ENCODE measurements around the gene KATNIP.
"Not testable (repeated sequence)": the region's sequence is repeated elsewhere in the genome, so short reads cannot be mapped to it uniquely, and the experiment has no call there.

The KATNIP gene

DNA sequence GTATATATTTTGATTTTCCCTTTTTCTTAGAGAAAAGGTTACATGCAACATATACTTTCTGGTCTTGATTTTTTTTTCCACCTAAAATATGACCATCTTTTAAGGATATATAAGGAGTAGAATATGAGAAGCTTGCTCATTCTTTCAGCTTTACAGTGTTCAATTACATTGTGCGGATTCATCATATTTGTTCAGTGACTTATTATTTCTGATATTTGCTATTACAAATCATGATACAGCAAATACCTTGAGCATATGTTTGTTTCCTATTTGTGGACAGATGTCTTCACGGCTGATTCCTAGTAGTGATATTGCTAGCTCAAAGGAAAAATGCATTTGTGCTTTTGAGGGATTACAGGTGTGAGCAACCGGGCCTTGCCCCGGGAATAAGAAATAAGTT is 18.1 kb downstream of the KATNIP start:
- no peaks in the 10 kb centered on the region for H3K27me3 ChIP-seq (ENCODE audit: control insufficient read depth, insufficient read depth, low read length)
- H3K4me3 ChIP-seq (ENCODE audit: low read length): no peak overlapping the region
- H3K4me1 ChIP-seq (ENCODE audit: control insufficient read depth, insufficient read depth, low read length): peaks cover 19% of the 10 kb centered on the region
- H3K36me3 ChIP-seq (ENCODE audit: control insufficient read depth, insufficient read depth, low read length): no peaks in the 10 kb centered on the region
- no peaks in the 10 kb centered on the region for H3K9me3 ChIP-seq (ENCODE audit: control insufficient read depth, low read length)
- H3K9ac ChIP-seq (ENCODE audit: low read length): no peak overlapping the region

DNA sequence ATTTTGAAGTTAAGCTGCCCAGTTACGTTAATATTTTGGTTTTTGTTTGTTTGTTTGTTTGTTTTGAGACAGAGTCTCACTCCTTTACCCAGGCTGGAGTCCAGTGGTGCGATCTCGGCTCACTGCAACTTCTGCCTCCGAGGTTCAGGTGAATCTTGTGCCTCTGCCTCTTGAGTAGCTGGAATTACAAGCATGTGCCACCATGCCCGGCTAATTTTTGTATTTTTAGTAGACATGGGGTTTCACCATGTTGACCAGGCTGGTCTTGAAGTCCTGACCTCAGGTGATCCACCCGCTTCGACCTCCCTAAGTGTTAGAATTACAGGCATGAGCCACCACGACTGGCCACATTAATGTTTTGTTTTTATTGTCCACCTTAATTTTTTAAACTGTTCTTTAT is 21.0 kb downstream of the KATNIP start:
- not testable (repeated sequence) for H3K4me3 ChIP-seq (ENCODE audit: low read length); H3K27me3 ChIP-seq (ENCODE audit: control insufficient read depth, insufficient read depth, low read length); H3K36me3 ChIP-seq (ENCODE audit: control insufficient read depth, insufficient read depth, low read length); H3K9ac ChIP-seq (ENCODE audit: low read length); H3K9me3 ChIP-seq (ENCODE audit: control insufficient read depth, low read length)
- H3K4me1 ChIP-seq (ENCODE audit: control insufficient read depth, insufficient read depth, low read length): peaks cover 18% of the 10 kb centered on the region

DNA sequence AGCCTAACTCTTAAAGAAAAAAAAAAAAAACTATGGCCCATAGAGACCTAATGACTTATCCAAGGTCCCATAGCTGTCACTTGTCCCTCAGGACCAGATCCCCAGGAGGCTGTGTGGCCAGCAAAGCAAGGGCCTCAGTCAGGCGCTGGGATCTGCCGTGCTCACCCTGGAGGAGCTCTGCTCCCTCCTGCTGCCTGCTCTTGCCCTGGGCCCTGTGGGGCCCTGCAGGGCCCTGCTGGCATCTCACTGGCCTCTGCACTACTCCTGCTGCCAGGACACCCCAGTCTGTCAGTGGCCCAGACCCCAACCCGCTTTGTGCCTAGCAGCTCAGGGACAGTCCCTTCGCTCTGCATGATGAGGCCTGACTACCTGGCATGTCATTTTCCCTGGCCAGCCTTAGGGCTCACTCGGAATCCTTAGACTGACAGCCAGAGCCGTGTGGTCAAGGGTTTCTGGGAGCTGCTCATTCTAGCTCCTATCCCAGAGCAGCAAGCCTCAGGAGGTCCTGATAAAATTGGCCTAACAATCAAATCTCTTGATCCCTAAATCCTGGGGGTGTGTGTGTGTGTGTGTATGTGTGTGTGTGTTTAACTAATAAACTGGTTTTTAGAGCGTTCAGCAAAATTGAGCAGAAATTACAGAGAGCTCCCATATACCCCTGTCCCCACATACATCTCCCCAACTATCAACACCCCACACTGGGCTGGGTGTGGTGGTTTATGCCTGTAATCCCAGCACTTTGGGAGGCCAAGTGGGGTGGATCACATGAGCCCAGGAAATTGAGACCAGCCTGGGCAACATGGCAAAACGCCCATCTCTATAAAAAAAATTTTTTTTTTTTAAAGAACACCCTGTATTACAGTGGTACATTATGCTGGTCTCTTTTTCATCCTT is 21.7 kb downstream of the KATNIP start:
- Histone ChIP-seq H3K4me1 (ENCODE audit: control insufficient read depth, insufficient read depth, low read length) (peaks cover 11% of the 10 kb centered on the region), H3K4me3 (ENCODE audit: low read length) (no peak overlapping the region), H3K36me3 (ENCODE audit: control insufficient read depth, insufficient read depth, low read length) (no peaks in the 10 kb centered on the region), H3K9me3 (ENCODE audit: control insufficient read depth, low read length) (no peaks in the 10 kb centered on the region), H3K9ac (ENCODE audit: low read length) (no peak overlapping the region), H3K27me3 (ENCODE audit: control insufficient read depth, insufficient read depth, low read length) (no peaks in the 10 kb centered on the region)

DNA sequence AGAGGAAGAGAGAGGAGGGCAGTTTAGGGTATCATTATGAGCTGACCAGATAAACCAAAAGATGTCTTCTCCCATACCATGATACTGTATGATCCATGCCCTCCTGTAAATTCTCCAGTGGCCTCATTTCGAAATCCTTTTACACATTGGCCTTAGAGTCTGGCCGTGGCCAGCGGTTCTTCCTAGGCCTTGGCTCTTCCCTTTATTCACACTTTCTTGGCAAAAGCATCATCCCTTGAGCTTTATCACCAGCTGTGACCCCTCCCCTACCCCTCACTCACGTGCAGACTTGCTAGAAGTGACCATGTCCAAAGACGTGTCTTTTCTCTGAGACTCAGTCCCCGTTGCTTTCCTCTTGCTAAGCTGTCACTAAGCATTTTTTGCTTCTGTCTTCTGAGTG is 22.8 kb downstream of the KATNIP start:
- Histone ChIP-seq H3K36me3 (ENCODE audit: control insufficient read depth, insufficient read depth, low read length) (no peaks in the 10 kb centered on the region), H3K9me3 (ENCODE audit: control insufficient read depth, low read length) (no peaks in the 10 kb centered on the region), H3K9ac (ENCODE audit: low read length) (no peak overlapping the region), H3K4me1 (ENCODE audit: control insufficient read depth, insufficient read depth, low read length) (peaks cover 8% of the 10 kb centered on the region), H3K27me3 (ENCODE audit: control insufficient read depth, insufficient read depth, low read length) (no peaks in the 10 kb centered on the region), H3K4me3 (ENCODE audit: low read length) (no peak overlapping the region)

DNA sequence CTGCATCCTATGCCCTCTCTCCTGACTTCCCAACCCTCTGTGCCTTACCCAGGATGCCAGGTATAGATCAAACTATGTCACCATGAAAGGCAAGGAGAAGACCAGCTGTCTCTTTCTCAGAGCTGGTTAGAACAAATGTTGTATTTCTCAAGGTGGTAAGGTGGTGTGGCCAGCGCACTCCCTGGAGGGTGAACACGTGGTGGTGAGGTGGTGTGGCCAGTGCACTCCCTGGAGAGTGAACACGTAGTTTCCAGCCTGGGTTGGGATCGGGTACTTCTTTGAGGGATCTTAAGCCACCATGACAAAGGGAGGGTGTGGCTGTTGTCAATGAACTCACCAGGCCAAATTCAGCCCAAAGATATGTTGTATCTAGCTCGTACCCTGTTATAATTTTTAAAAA is 26.8 kb downstream of the KATNIP start:
- H3K9ac ChIP-seq (ENCODE audit: low read length): no peak overlapping the region
- no peaks in the 10 kb centered on the region for H3K27me3 ChIP-seq (ENCODE audit: control insufficient read depth, insufficient read depth, low read length)
- H3K9me3 ChIP-seq (ENCODE audit: control insufficient read depth, low read length): no peaks in the 10 kb centered on the region
- H3K36me3 ChIP-seq (ENCODE audit: control insufficient read depth, insufficient read depth, low read length): no peaks in the 10 kb centered on the region
- H3K4me3 ChIP-seq (ENCODE audit: low read length): no peak overlapping the region
- H3K4me1 ChIP-seq (ENCODE audit: control insufficient read depth, insufficient read depth, low read length): peaks cover 21% of the 10 kb centered on the region

DNA sequence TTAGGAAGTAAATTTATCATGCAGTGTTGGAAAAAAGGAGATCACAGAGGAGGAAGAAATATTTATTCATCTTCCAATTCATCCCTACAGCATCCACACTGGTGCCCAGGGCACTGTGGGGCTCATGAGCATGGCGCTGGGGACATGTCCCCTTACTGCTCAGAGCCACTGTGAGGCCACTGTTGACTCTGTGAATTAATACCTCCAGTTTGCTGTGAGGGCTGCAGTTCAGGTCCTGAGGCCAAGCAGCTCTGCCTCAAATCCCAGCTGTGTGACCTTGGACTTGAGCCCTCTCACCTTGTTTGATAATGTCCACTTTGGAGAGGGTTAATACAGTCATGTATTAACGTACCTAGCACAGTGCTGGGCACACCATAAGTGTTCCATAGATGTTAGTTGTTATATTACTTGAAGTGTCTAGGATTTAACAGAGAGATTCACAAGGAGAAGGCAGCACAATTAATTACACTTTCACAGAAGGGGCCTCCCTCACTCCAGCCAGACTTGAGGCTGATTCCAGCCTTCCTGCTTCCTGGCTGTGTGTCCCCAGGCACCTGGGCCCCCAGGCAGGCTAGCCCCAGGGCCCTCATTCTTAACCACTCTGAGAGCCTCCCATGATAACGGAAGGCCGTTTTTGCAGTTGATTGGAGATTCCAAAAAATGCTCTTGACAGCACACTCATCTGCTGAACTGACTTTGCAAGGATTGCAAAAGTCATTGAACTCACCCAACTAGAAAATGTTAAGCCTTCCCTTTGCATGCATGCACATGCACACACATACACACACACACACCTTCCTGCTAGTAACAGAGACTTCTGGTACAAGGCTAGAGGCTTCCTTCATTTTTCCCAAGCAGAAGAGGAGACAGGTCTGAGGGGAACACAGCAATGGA is 29.4 kb downstream of the KATNIP start:
- no peaks in the 10 kb centered on the region for H3K27me3 ChIP-seq (ENCODE audit: control insufficient read depth, insufficient read depth, low read length)
- H3K4me3 ChIP-seq (ENCODE audit: low read length): no peak overlapping the region
- H3K4me1 ChIP-seq (ENCODE audit: control insufficient read depth, insufficient read depth, low read length): peaks cover 13% of the 10 kb centered on the region
- H3K9ac ChIP-seq (ENCODE audit: low read length): no peak overlapping the region
- H3K9me3 ChIP-seq (ENCODE audit: control insufficient read depth, low read length): no peaks in the 10 kb centered on the region
- no peaks in the 10 kb centered on the region for H3K36me3 ChIP-seq (ENCODE audit: control insufficient read depth, insufficient read depth, low read length)

DNA sequence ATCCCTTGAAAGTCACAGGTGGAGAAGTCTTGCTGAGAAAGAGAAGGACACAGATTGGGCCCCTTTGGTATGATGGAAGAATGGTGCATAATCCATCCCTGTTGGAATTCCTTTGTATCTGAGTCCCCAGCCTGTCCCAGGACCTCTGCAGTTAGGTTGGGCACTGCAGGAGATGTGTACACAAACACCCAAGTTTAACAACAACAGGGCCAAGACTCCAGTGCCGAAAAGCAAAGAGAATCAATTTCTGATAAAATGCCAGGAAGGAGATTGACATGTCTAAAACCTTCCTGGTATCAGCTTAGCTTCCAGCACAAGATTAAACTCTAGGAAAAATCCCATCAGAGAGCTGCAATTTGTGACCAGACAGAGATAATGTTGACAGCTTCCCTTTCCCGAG is 32.9 kb downstream of the KATNIP start:
- H3K27me3 ChIP-seq (ENCODE audit: control insufficient read depth, insufficient read depth, low read length): no peaks in the 10 kb centered on the region
- H3K9me3 ChIP-seq (ENCODE audit: control insufficient read depth, low read length): no peaks in the 10 kb centered on the region
- no peak overlapping the region for H3K9ac ChIP-seq (ENCODE audit: low read length)
- H3K4me1 ChIP-seq (ENCODE audit: control insufficient read depth, insufficient read depth, low read length): peaks cover 13% of the 10 kb centered on the region
- H3K36me3 ChIP-seq (ENCODE audit: control insufficient read depth, insufficient read depth, low read length): peaks cover 4% of the 10 kb centered on the region
- no peak overlapping the region for H3K4me3 ChIP-seq (ENCODE audit: low read length)

DNA sequence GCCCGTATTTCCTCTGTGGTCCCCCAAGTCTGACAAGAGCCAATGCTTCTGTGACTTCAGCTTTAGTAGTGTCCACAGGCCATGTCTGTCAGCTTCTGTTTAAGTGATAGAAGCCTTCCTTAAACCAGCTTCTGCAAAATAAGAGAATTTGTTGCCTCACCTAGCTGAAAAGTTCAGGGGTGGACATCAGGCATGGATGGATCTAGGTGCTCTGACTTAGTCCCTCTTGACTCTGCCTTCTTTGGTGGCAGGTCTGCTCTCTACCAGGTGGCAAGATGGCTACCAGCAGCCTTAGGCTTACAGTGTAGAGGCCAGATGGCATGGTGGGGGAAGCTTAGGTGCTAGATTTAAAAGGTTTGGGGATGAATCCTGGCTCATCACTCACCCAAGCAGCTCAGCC is 33.7 kb downstream of the KATNIP start:
- Histone ChIP-seq H3K4me1 (ENCODE audit: control insufficient read depth, insufficient read depth, low read length) (peaks cover 6% of the 10 kb centered on the region), H3K4me3 (ENCODE audit: low read length) (no peak overlapping the region), H3K36me3 (ENCODE audit: control insufficient read depth, insufficient read depth, low read length) (peaks cover 4% of the 10 kb centered on the region), H3K9ac (ENCODE audit: low read length) (no peak overlapping the region), H3K27me3 (ENCODE audit: control insufficient read depth, insufficient read depth, low read length) (no peaks in the 10 kb centered on the region), H3K9me3 (ENCODE audit: control insufficient read depth, low read length) (no peaks in the 10 kb centered on the region)

DNA sequence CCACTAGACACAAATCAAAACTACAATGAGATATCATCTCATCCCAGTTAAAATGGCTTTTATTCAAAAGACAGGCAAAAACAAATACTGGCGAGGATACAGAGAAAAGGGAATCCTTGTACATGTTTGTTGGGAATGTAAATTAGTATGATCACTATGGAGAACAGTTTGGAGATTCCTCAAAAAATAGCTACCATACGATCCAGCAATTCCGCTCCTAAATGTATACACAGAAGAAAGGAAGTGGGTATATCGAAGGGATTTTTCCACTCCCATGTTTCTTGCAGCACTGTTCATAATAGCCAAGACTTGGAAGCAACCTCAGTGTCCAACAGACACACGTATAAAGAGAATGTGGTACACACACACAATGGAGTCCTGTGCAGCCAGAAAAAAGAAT is 35.3 kb downstream of the KATNIP start:
- no peaks in the 10 kb centered on the region for H3K27me3 ChIP-seq (ENCODE audit: control insufficient read depth, insufficient read depth, low read length)
- H3K4me1 ChIP-seq (ENCODE audit: control insufficient read depth, insufficient read depth, low read length): no peaks in the 10 kb centered on the region
- no peaks in the 10 kb centered on the region for H3K9me3 ChIP-seq (ENCODE audit: control insufficient read depth, low read length)
- peaks cover 4% of the 10 kb centered on the region for H3K36me3 ChIP-seq (ENCODE audit: control insufficient read depth, insufficient read depth, low read length)
- H3K4me3 ChIP-seq (ENCODE audit: low read length): no peak overlapping the region
- no peak overlapping the region for H3K9ac ChIP-seq (ENCODE audit: low read length)

DNA sequence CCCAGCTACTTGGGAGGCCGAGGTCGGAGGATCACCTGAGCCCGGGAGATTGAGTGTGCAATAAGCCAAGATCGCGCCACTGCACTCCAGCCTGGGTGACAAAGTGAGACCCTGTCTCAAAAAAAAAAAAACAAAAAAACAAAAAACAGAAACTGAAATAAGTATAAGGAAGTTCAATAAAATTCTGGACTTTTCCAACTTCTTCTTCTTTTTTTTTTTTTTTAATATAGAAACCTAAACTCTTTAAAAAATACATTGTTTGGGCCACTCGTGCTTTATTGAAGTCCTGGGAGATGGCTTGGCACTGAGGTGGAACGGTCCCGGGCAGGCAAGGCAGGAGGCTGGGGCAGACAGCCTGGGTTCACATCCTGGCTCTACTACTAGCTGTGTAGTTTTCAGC is 36.8 kb downstream of the KATNIP start:
- Histone ChIP-seq H3K4me1 (ENCODE audit: control insufficient read depth, insufficient read depth, low read length) (no peaks in the 10 kb centered on the region), H3K4me3 (ENCODE audit: low read length) (no peak overlapping the region), H3K27me3 (ENCODE audit: control insufficient read depth, insufficient read depth, low read length) (no peaks in the 10 kb centered on the region), H3K9me3 (ENCODE audit: control insufficient read depth, low read length) (no peaks in the 10 kb centered on the region), H3K36me3 (ENCODE audit: control insufficient read depth, insufficient read depth, low read length) (peaks cover 4% of the 10 kb centered on the region), H3K9ac (ENCODE audit: low read length) (no peak overlapping the region)

DNA sequence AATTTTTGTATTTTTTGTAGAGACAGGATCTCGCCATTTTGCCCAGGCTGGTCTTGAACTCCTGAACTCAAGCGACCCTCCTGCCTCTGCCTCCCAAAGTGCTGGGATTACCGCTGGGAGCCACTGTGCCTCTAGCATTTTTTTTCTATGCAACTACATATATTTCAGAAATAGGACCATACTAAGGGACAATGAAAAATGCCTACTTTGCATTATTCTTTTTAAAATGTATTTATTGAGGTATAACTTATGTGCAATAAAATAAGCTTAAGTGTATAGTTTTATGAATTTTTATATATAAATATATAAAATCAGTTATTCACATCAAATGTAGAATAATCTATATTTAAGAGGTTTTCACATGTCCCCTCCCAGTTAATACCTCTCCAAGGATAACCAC is 38.1 kb downstream of the KATNIP start:
- Histone ChIP-seq H3K36me3 (ENCODE audit: control insufficient read depth, insufficient read depth, low read length) (peaks cover 4% of the 10 kb centered on the region), H3K27me3 (ENCODE audit: control insufficient read depth, insufficient read depth, low read length) (no peaks in the 10 kb centered on the region), H3K4me1 (ENCODE audit: control insufficient read depth, insufficient read depth, low read length) (no peaks in the 10 kb centered on the region), H3K4me3 (ENCODE audit: low read length) (no peak overlapping the region), H3K9ac (ENCODE audit: low read length) (no peak overlapping the region), H3K9me3 (ENCODE audit: control insufficient read depth, low read length) (no peaks in the 10 kb centered on the region)

DNA sequence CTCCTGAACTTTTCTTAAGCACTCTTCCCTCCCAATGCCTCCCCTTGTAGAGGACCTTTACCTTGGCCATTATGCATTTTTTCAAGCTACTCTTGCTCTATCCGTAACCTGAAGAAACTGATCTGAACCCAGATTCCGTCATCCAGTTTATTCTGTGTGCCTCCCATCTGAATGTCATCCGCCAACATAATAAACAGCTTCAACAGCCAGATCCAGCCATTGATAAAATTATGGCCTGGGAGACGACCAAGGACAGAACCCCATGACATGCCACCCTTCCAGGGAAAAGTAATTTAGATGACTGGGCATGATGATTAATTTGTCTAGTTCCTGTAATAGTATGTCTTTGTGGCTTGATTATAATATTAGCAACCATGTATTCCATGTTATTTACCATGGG is 41.9 kb downstream of the KATNIP start:
- no peaks in the 10 kb centered on the region for H3K9me3 ChIP-seq (ENCODE audit: control insufficient read depth, low read length)
- H3K4me1 ChIP-seq (ENCODE audit: control insufficient read depth, insufficient read depth, low read length): peaks cover 4% of the 10 kb centered on the region
- no peak overlapping the region for H3K4me3 ChIP-seq (ENCODE audit: low read length)
- no peaks in the 10 kb centered on the region for H3K27me3 ChIP-seq (ENCODE audit: control insufficient read depth, insufficient read depth, low read length)
- no peaks in the 10 kb centered on the region for H3K36me3 ChIP-seq (ENCODE audit: control insufficient read depth, insufficient read depth, low read length)
- no peak overlapping the region for H3K9ac ChIP-seq (ENCODE audit: low read length)

All from mucosa of stomach (tissue), 1 donor.